ENCODE measurements around the gene GRM2. TPM values are rescaled to one million over a fixed set of nuclear protein-coding genes. Genes with fewer than 3 reads are reported as not detected.

Gene GRM2
- total and polyA plus RNA-seq, 2 experiments from 2014 or later: 0.27 TPM; not detected in 1

DNA sequence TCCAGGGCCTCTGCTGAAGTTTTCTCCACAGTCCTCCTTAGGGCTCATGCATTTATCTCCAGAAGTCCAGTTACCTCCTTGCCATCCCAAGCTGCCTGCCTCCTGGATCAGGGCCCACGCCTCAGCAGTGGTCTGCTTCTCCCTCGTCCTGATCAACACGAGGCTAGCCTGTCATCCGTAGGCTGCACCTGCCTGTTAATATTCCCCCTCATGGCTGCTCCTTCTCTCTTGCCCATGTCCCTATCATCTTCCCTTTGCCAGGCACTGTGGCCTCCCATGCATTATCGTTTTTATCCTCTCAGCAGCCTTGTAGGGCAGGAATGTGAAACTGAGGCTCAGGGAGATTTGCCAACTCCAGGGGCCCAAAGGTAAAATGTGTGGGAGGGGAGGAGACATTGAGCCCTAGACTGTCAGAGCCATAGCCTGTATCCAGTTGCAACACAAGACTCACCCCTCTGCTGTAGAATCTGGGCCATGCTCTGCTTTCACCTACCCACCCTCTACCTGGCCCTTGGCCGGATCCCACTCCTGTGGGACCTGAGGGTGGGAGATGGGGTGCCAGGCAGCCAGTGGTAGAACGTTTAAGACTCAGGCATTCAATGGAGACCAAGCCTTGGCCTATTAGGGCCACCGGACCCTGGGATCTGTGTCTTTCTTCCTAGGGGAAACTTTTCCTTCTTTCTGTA, 4.6 kb downstream of the GRM2 start:
- Histone ChIP-seq H3K36me3 (replicated peaks; ENCODE audit: insufficient read depth, low read depth) (no peaks in the 10 kb centered on the region), H3K9me2 (replicated peaks; ENCODE audit: insufficient read depth) (no peaks in the 10 kb centered on the region), H3K4me2 (no peak overlapping the region), H3K27me3 (peaks cover 19% of the 10 kb centered on the region), H3K79me2 (no peaks in the 10 kb centered on the region), H3K4me3 (no peak overlapping the region), H2AFZ (no peak overlapping the region), H3K27ac (no peak overlapping the region), H3K4me1 (ENCODE audit: insufficient read depth) (no peaks in the 10 kb centered on the region), H3K9me3 (ENCODE audit: low read depth) (no peaks in the 10 kb centered on the region), H4K20me1 (ENCODE audit: insufficient read depth, poor library complexity, severe bottlenecking) (no peaks in the 10 kb centered on the region)
- TF ChIP-seq, protein P1, sequence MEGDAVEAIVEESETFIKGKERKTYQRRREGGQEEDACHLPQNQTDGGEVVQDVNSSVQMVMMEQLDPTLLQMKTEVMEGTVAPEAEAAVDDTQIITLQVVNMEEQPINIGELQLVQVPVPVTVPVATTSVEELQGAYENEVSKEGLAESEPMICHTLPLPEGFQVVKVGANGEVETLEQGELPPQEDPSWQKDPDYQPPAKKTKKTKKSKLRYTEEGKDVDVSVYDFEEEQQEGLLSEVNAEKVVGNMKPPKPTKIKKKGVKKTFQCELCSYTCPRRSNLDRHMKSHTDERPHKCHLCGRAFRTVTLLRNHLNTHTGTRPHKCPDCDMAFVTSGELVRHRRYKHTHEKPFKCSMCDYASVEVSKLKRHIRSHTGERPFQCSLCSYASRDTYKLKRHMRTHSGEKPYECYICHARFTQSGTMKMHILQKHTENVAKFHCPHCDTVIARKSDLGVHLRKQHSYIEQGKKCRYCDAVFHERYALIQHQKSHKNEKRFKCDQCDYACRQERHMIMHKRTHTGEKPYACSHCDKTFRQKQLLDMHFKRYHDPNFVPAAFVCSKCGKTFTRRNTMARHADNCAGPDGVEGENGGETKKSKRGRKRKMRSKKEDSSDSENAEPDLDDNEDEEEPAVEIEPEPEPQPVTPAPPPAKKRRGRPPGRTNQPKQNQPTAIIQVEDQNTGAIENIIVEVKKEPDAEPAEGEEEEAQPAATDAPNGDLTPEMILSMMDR (IDR thresholded peaks at IDR 0.05; ENCODE audit: poor library complexity): no peak
- TF ChIP-seq EZH2 (IDR thresholded peaks at IDR 0.05; ENCODE audit: borderline replicate concordance) (no peak), EZH2phosphoT487 (IDR thresholded peaks at IDR 0.05; ENCODE audit: low read depth, severe bottlenecking, unreplicated experiment) (no peak)
- no peak for DNase-seq (ENCODE audit: low spot score)
- 84% methylated on average over 8 of the region's 8 CpGs for WGBS (ENCODE audit: low lambda C conversion rate, missing lambda C conversion rate)

DNA sequence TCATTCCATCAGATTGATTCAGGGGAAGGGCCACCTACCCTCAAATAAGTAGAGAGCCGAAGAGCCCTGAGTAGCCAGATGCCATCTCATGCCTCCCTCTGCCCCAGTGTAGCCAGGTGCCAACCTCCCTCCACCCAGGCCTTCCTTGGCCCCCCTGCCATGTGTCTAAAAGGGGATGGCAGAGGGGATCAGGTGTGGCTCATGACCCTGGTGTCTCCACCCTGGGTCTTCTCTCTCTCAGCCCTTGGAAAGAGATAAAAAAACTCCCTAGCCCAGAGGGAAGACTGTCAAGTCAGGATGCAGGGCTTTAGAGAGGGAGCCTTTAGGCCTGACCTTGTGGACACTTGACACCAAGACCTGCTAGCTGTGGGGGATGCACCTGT, 5.2 kb downstream of the GRM2 start:
- Histone ChIP-seq H3K9me3 (ENCODE audit: low read depth) (no peaks in the 10 kb centered on the region), H3K4me1 (ENCODE audit: insufficient read depth) (no peaks in the 10 kb centered on the region), H4K20me1 (ENCODE audit: insufficient read depth, poor library complexity, severe bottlenecking) (no peaks in the 10 kb centered on the region), H3K36me3 (replicated peaks; ENCODE audit: insufficient read depth, low read depth) (no peaks in the 10 kb centered on the region), H3K9me2 (replicated peaks; ENCODE audit: insufficient read depth) (no peaks in the 10 kb centered on the region), H3K27ac (no peak overlapping the region), H2AFZ (no peak overlapping the region), H3K79me2 (no peaks in the 10 kb centered on the region), H3K27me3 (peaks cover 19% of the 10 kb centered on the region), H3K4me2 (no peak overlapping the region), H3K4me3 (no peak overlapping the region)
- 94% methylated on average over 1 of the region's 1 CpG for WGBS (ENCODE audit: low lambda C conversion rate, missing lambda C conversion rate)
- TF ChIP-seq, protein P1 (IDR thresholded peaks at IDR 0.05; ENCODE audit: poor library complexity): no peak
- TF ChIP-seq EZH2 (IDR thresholded peaks at IDR 0.05; ENCODE audit: borderline replicate concordance) (no peak), EZH2phosphoT487 (IDR thresholded peaks at IDR 0.05; ENCODE audit: low read depth, severe bottlenecking, unreplicated experiment) (no peak)
- no peak for DNase-seq (ENCODE audit: low spot score)

DNA sequence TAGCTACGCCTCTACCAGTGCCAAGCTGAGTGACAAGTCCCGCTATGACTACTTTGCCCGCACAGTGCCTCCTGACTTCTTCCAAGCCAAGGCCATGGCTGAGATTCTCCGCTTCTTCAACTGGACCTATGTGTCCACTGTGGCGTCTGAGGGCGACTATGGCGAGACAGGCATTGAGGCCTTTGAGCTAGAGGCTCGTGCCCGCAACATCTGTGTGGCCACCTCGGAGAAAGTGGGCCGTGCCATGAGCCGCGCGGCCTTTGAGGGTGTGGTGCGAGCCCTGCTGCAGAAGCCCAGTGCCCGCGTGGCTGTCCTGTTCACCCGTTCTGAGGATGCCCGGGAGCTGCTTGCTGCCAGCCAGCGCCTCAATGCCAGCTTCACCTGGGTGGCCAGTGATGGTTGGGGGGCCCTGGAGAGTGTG, 5.7 kb downstream of the GRM2 start:
- no peak overlapping the region for H3K4me2 ChIP-seq
- no peak overlapping the region for H3K27ac ChIP-seq
- H3K79me2 ChIP-seq: no peaks in the 10 kb centered on the region
- no peak overlapping the region for H2AFZ ChIP-seq
- H4K20me1 ChIP-seq (ENCODE audit: insufficient read depth, poor library complexity, severe bottlenecking): no peaks in the 10 kb centered on the region
- peaks cover 14% of the 10 kb centered on the region for H3K27me3 ChIP-seq
- 95% methylated on average over 20 of the region's 20 CpGs for WGBS (ENCODE audit: low lambda C conversion rate, missing lambda C conversion rate)
- no peak for DNase-seq (ENCODE audit: low spot score)
- no peaks in the 10 kb centered on the region for H3K36me3 ChIP-seq (replicated peaks; ENCODE audit: insufficient read depth, low read depth)
- no peak overlapping the region for H3K4me3 ChIP-seq
- TF ChIP-seq EZH2 (IDR thresholded peaks at IDR 0.05; ENCODE audit: borderline replicate concordance) (no peak), EZH2phosphoT487 (IDR thresholded peaks at IDR 0.05; ENCODE audit: low read depth, severe bottlenecking, unreplicated experiment) (no peak)
- TF ChIP-seq, protein P1 (IDR thresholded peaks at IDR 0.05; ENCODE audit: poor library complexity): no peak
- no peaks in the 10 kb centered on the region for H3K9me3 ChIP-seq (ENCODE audit: low read depth)
- H3K4me1 ChIP-seq (ENCODE audit: insufficient read depth): no peaks in the 10 kb centered on the region
- no peaks in the 10 kb centered on the region for H3K9me2 ChIP-seq (replicated peaks; ENCODE audit: insufficient read depth)

Data from hepatocyte (in vitro differentiated cells).